Measurements from ENCODE around the gene LGR5.
"Not testable (repeated sequence)": the region's sequence is repeated elsewhere in the genome, so short reads cannot be mapped to it uniquely, and the experiment has no call there.

The LGR5 gene

DNA sequence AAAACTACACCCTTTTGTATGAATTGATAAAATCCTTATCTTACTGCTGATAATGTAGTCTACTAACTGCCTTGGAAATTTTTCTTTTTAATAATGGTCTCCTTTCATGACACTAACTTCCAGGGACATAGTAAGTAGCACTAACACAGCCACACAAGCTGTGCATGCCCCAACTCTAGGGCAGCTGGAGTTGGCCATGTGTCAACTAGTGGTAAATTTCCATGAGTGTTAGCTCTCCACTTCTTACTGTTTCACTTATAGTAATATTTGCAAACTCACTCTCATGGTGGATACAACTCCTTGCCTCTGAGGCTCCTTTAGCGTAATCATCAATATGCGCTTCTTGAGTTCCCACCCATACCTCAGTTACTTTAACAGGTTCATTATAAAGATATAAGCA is 38.0 kb downstream of the LGR5 start:
- no peak for DNase-seq

DNA sequence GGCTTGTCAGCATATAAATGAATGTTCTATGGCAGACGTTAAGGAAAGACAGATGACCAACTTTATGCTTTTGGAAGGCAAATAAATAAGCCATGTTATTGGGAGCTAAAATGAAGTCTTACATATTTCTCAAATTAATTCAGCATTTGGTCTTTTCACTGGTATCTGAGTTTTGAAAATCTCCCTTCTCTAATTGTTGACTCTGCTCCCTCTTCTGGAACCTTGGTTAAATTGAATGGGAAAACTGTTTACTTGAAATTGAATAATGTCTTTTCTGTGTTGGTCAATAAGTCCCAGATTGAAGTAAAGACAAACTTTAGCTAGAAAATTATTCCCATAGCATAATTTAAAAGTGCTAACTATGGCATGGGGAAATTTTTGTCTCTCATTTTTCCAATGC is 38.7 kb downstream of the LGR5 start:
- no peak for DNase-seq

DNA sequence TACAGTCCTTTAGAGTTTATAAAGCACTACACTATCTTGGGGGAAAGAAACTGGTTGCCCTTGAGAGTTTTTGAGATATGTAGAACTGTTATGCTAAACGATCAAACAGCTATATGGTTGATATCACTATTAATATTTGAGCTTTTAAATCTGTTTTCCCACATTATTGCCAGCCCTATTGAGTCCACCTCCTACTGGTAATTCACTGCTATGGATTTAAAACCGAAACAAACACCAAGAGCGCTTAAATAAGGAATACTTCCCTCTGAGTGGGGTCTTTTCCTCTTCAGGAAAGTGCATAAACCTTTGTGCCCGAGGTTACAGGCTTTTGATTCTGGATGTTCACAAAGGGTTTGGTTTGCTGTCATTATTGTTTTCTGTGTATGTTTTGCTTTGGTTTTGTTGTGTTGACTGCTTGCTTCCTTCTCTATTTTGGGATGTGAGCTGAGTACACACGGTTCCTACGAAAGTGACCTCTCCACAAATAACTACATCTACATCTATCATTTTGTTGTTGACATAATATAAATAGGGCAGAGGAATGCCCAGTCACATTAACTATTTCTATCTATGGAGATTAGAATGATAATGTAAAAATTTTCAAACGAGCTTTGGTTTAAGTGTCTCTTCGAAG is 44.8 kb downstream of the LGR5 start:
- DNase-seq: no peak

- not testable (repeated sequence) for DNase-seq
Measured at GRCh38 chr12:71490844-71491243, 51.2 kb downstream of the LGR5 start.

DNA sequence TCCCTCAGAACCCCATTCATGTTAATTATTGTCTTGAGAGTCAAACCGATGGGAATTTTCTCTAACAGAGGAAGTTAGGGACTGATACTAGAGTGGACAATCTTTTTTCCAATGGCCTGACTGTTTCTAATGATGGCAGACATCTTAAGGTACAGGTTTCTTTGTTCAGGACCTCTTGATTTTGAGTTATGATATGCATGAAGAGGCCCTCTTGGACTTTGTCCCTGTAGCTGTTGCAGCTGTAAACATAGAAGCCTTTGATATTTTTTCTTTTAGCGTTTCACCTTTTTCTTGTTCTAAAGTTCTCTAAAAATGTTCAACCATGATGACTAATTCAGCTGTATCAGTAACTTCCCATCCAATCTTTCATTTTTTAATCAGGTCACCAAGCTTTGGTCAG is 53.0 kb downstream of the LGR5 start:
- DNase-seq: no peak

DNA sequence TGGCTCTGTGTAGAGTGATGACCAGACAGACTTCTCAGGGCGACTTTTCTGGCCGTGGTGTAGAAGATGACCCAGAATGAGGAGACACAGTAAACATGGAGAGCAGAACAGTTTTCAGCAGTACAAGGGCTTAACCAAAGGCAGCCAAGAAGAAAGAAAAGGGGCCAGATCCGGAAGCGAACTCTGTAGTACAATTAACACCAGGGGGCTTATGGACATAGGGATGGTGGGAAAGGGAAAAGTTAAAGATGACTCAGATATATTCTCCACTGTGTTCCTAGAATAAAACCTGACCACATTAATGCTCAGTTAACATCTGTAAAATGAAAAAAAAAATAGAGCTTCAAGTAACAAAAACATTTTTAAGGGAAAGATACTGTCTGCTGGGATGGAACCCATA is 60.2 kb downstream of the LGR5 start:
- DNase-seq: no peak

- DNase-seq: no peak
Measured at GRCh38 chr12:71503579-71504391, 64.2 kb downstream of the LGR5 start.

DNA sequence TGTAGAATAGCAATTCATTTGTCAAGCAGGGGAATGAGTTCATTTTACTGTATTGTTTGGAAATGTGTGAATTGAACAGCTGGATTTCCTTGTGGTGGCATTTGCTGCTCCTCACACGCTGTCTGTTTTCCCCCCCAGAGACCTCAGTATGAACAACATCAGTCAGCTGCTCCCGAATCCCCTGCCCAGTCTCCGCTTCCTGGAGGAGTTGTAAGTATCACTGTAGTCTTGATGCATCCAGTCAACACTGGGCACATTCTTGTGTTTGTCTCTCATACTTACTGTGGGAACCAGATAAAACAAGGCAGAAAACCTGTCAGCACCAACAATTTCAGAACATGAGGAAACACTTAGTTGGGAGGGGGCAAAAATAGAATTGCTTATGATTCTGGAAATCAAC is 64.9 kb downstream of the LGR5 start:
- no peak for DNase-seq

DNA sequence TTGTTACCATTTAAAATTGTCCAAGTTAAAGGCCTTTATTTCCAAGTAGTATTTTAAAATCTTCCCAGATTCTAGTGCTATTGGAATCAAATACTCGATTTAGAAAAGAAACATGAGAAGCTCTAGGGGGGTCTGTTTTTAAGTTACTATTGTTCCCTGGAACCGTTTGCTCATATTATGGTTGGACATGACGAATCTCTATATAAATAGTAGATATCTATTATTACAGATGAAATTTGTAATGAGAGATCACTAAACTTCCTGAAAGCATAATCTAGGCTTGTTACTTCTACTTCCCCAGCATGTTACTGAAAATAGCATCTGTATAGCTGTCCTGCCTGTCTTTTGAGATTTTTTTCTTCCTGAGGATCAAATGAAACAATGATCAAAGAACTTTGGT is 70.1 kb downstream of the LGR5 start:
- no peak for DNase-seq

DNA sequence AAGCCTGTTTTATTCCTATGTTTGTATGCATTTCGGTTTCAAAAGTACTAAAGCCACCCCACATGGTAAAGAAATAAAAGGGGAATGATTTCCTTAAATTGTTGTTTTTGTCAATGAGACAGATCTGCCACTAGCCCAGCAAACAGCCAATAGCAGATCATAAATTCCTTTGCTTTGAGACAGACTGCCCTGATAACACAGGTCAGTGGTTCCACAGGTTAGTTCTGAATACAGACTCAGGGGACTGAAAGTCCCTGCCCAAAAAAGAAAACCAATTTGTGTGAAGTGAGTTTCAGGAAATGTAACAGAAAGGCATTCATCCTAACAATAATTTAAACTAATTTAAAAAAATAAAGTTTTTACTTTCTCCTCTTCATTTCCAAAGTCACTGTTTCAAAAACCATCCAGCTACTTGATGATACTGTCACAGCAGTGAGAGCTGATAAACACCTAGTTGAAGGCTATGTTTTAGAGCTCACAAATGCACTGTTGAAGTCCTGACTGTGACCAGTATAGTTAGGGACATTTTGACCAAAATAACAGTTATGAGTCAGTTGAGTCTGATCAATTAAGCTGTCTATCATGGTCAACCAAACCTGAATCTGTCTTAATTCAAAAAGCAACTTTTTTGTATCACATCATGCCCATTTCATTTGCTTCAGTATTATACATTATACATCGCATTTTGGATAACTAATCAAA is 77.7 kb downstream of the LGR5 start:
- no peak for DNase-seq

- DNase-seq: no peak
Measured at GRCh38 chr12:71521125-71521524, 81.5 kb downstream of the LGR5 start.

DNA sequence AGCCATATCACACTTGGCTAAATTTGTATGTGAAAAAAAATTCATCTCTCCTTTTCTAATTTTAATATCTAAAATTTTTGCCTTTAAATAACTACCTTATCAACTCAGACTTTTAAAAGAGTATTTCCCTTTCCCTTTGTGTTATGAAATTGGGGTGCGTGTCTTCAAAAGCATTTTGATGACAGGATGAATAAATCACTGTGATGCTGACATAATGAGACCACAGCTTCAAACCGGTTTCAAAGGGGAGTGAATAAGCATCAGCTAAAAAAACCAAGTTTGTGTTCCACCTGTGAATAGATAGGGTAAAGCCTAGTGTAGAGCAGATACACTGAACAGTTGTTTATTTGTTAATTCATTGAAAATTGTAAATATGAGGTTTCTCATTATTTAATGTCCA is 85.0 kb downstream of the LGR5 start:
- DNase-seq: no peak

DNA sequence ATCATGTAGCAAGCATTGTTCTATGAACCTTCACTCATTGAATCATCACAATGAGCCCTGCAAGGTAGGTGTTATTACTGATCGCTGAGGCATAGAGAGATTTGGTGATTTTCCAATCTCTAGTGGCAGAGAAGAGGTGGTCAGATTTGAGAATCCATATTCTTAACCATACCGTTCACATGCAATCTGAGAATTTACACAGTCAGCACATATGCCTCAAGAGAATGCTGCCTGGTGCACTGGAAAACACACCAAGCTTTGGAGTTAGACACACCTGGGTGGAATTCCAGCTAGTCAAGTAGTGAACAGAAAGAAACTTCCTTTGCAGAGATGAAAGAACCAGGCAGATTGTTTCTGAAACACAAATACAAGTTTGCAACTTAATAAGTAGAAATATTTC is 94.1 kb downstream of the LGR5 start:
- no peak for DNase-seq

DNA sequence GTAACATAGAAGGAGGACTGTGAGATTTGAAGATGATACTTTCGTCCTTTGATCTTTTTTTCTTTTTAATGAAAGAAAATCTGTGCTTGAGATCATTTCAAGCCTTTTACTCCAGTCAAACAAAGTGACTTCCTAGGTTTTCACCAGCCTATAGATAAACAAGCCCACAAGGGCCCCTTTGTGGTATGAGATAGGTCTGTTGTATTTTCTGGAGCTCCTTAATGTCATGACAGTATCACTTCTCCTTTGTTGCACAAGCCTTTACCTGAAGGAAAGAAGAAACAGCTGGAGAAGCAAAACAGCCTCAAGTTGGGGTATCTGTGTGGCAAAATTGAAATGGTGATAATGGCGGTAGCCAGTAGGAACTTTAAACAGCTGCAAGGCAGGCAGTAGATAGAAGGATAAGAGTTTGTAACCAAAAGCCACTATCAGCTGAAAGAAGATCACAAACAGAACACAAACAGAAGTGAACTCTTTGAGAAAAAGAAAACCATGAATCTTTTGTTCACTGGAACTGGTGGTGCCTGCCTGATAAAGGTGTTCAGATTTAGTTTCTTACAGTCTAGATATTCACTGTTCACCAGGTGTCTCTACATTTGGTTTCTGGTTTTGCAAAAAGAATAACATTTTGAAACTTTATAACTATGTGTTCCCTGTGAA is 96.8 kb downstream of the LGR5 start:
- no peak for DNase-seq

GRCh38 chr12:71536939-71537622 is 97.5 kb downstream of the LGR5 start:
- DNase-seq: no peak

DNA sequence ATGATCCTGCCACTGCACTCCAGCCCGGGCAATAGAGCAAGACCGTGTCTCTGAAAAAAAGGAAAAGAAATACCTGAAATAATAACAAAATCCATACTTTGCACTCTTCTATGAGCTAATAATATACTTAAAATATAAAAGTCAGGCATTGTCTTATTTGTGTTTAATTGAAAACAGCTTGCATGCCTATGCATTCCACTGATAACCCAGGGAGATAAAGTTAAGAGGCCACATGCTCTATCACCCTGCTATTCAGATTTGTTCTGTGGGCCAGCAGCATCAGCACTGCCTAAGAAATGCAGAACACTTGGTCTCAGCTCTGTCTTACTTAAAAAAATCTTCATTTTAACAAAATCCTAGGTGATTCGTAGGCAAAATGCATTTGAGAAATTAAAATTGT is 99.2 kb downstream of the LGR5 start:
- no peak for DNase-seq

DNA sequence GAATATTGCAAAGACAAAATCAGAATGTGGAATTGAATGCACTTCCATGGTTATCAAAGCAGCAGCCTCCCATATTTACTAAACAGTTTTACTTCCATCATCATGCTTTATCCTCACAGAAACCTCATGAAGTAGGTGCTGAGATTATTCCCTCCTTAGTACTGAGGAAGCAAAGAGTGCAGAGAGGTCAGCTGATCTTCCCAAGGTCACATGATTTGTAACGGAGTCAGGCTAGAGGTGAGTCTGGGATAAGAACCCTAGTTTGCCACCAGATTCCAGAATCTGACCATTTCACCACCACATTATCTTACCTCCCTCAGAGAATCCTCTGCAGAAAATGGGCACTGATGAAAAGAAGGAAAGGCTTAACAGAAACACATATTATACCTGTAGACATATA is 102.0 kb downstream of the LGR5 start:
- no peak for DNase-seq

- no peak for DNase-seq
Measured at GRCh38 chr12:71546322-71546861, 106.8 kb downstream of the LGR5 start.

DNA sequence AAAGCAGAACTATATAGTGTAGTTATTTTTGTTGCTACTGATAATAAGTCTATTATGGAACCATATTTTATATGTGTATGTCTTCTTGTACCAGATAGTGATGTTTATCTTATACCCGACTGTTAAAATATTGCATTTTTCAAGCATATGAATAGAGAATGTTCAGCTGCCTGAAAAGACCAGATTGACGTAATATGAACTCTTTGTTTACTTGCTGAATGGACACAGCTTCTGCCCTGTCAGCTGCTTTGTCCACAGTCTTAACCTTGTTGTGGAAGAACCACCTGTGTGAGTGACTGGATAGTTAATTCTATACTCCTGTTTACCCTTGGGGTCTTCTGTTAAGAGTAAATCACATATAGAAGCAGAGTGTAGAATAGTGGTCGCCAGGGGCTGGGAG is 109.3 kb downstream of the LGR5 start:
- no peak for DNase-seq

DNA sequence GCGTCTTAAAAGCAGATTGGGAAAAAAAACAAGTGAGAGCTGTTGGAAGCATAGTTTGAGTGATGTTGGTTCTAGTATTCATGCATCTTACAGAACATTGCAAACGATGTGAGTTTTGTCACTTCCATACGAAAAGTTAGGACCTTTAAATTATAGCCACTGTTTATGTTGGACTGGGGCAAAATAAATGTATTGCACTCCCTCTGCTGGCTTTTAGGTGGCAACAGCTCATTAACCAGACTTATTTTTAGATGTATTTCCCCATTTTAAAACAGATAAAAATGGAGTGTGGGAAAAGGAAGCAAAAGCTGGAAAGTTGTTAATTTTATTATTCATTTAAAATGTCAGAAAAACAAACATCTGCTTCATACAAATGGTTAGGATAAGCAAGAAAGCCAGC is 111.9 kb downstream of the LGR5 start:
- DNase-seq: no peak

DNA sequence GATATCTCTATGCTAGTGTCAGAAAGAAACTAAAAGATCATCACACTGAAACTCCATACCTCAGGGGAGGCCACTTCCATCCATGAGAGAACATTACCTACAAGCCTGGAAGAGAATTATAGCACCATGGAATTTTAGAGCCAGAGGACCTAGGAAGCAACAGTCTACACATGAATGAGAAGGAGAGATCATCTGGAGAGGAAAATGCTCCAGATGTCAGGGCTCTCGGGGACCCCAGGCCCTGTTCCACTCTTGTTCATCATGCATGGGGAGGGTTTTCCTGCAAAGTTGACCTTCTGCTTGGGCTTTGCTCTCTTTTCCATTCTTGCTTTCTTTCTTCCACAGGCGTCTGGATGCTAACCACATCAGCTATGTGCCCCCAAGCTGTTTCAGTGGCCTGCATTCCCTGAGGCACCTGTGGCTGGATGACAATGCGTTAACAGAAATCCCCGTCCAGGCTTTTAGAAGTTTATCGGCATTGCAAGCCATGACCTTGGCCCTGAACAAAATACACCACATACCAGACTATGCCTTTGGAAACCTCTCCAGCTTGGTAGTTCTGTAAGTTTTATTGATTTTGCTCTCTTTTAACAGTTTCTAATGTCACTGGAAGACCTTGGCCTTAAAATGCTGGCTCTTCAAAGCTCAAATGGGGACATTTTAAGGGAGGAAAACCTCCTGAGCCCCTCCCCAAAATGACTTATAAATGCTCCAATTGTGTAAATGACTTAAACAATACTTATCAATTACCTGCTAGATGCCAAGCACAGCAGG is 113.3 kb downstream of the LGR5 start:
- DNase-seq: no peak

- no peak for DNase-seq
Measured at GRCh38 chr12:71555191-71555590, 115.6 kb downstream of the LGR5 start.

Data from CD4-positive, alpha-beta T cell treated with Interleukin-1 beta for 1 hour (primary cell).